HepG2 (cell line): ENCODE results near the gene ANKMY2. TPM values are rescaled to one million over a fixed set of nuclear protein-coding genes. Genes with fewer than 3 reads are reported as not detected.
A peak's percentile ranks its signal among the peaks of the same experiment; 100 is the strongest.

Source experiments
- ARNT ChIP-seq: fragments of 450-650 bp; IDR thresholded peaks from 2 replicates; pipeline ENCODE4 v1.6.1; 2017
- ARNTL ChIP-seq: sonication (generic); formaldehyde crosslinking; IDR thresholded peaks from 2 replicates; pipeline ENCODE4 v1.4.0; 2020; ENCODE audit warnings: mild to moderate bottlenecking, missing genetic modification reagents
- CHD2 ChIP-seq: IDR thresholded peaks from 2 replicates; pipeline ENCODE4 v1.6.1; 2011; ENCODE audit warnings: low read depth, low read length, improper control_type of control experiment
- FIP1L1 ChIP-seq: fragments of 200-400 bp; formaldehyde crosslinking; IDR thresholded peaks from 2 replicates; pipeline ENCODE4 v1.6.1; 2018; ENCODE audit warnings: low read depth, mild to moderate bottlenecking, low read length, moderate library complexity, borderline replicate concordance; ENCODE audit not compliant: insufficient read depth
- HIVEP1 ChIP-seq: sonication (generic); formaldehyde crosslinking; IDR thresholded peaks from 2 replicates; pipeline ENCODE4 v1.4.0; 2020; ENCODE audit warnings: mild to moderate bottlenecking, missing genetic modification reagents
- MED13 ChIP-seq: sonication (generic); formaldehyde crosslinking; IDR thresholded peaks from 2 replicates; pipeline ENCODE4 v1.5.0; 2020; ENCODE audit warnings: missing genetic modification reagents
- NCOA2 ChIP-seq: sonication (generic); formaldehyde crosslinking; IDR thresholded peaks from 2 replicates; pipeline ENCODE4 v1.8.0; 2022; ENCODE audit warnings: inconsistent platforms
- NKX3-1 ChIP-seq: sonication (generic); formaldehyde crosslinking; IDR thresholded peaks from 2 replicates; pipeline ENCODE4 v1.5.0; 2020; ENCODE audit warnings: missing genetic modification reagents
- TSC22D2 ChIP-seq: sonication (generic); formaldehyde crosslinking; IDR thresholded peaks from 2 replicates; pipeline ENCODE4 v1.5.1; 2020; ENCODE audit warnings: missing genetic modification reagents, mild to moderate bottlenecking, borderline replicate concordance
- ZBTB14 ChIP-seq: sonication (generic); formaldehyde crosslinking; IDR thresholded peaks from 2 replicates; pipeline ENCODE4 v1.4.0; 2020; ENCODE audit warnings: missing genetic modification reagents
- ZBTB3 ChIP-seq: sonication (generic); formaldehyde crosslinking; IDR thresholded peaks from 2 replicates; pipeline ENCODE4 v1.4.0; 2020; ENCODE audit warnings: low read depth, mild to moderate bottlenecking, moderate library complexity, missing genetic modification reagents, borderline replicate concordance
- ZC3H13 ChIP-seq: sonication (generic); formaldehyde crosslinking; IDR thresholded peaks from 2 replicates; pipeline ENCODE4 v1.8.1; 2023; ENCODE audit warnings: mild to moderate bottlenecking, missing genetic modification reagents, moderate library complexity
- ZNF326 ChIP-seq: sonication (generic); formaldehyde crosslinking; IDR thresholded peaks from 2 replicates; pipeline ENCODE4 v1.4.0; 2020; ENCODE audit warnings: missing genetic modification reagents, borderline replicate concordance
- ZNF496 ChIP-seq: sonication (generic); formaldehyde crosslinking; IDR thresholded peaks from 2 replicates; pipeline ENCODE4 v1.8.1; 2023; ENCODE audit warnings: mild to moderate bottlenecking, moderate library complexity, missing genetic modification reagents; ENCODE audit not compliant: insufficient replicate concordance
- ZNF577 ChIP-seq: sonication (generic); formaldehyde crosslinking; IDR thresholded peaks from 2 replicates; pipeline ENCODE4 v1.4.0; 2020; ENCODE audit warnings: mild to moderate bottlenecking, low read depth, missing genetic modification reagents, borderline replicate concordance
- ZNF598 ChIP-seq: sonication (generic); formaldehyde crosslinking; IDR thresholded peaks from 2 replicates; pipeline ENCODE4 v1.5.1; 2020; ENCODE audit warnings: mild to moderate bottlenecking, missing genetic modification reagents, borderline replicate concordance
- ZNF749 ChIP-seq: sonication (generic); formaldehyde crosslinking; IDR thresholded peaks from 2 replicates; pipeline ENCODE4 v1.8.0; 2022; ENCODE audit warnings: mild to moderate bottlenecking, missing genetic modification reagents, moderate library complexity, borderline replicate concordance
- ZNF776 ChIP-seq: sonication (generic); formaldehyde crosslinking; IDR thresholded peaks from 2 replicates; pipeline ENCODE4 v1.4.0; 2020; ENCODE audit warnings: mild to moderate bottlenecking, missing genetic modification reagents
- ZNF780A ChIP-seq: sonication (generic); formaldehyde crosslinking; IDR thresholded peaks from 2 replicates; pipeline ENCODE4 v1.8.0; 2022; ENCODE audit warnings: mild to moderate bottlenecking, missing genetic modification reagents, moderate library complexity
- ZNF891 ChIP-seq: sonication (generic); formaldehyde crosslinking; IDR thresholded peaks from 2 replicates; pipeline ENCODE4 v1.5.0; 2020; ENCODE audit warnings: mild to moderate bottlenecking, missing genetic modification reagents
- polyA plus RNA-seq, 8 experiments: library from polyadenylated mRNA; depleted of rRNA in 3 of 8; stranded (reverse) in 7 of 8; unstranded in 1 of 8; fragments of >200 nt; fragmentation: Illumina TruSeq in 4 of 8; extraction: Trizol in 4 of 8; gene quantifications; 2 replicates each; pipeline versions ENCODE4 v1.2.1 to v1.2.3, GENCODE V29; 2011 to 2016; ENCODE audit warnings: low read depth in 4 of 8, missing spikeins in 1 of 8, mixed read lengths in 1 of 8; ENCODE audit not compliant: insufficient read depth in 1 of 8
- total RNA-seq, 5 experiments: library from RNA; depleted of rRNA; stranded (reverse); fragments of >200 nt; fragmentation: Illumina TruSeq; extraction: Trizol; gene quantifications; 2 replicates each; pipeline ENCODE4 v1.2.3, GENCODE V29; 2016; ENCODE audit warnings: low read depth in 1 of 5
- TF ChIP-seq, protein P1 (sequence below): sonication (generic); formaldehyde crosslinking; IDR thresholded peaks from 2 replicates; pipeline ENCODE4 v1.4.0; 2020; ENCODE audit warnings: missing genetic modification reagents
- TF ChIP-seq, protein P2 (sequence below): sonication (generic); formaldehyde crosslinking; IDR thresholded peaks from 2 replicates; pipeline ENCODE4 v1.8.0; 2022; ENCODE audit warnings: mild to moderate bottlenecking, missing genetic modification reagents
- TF ChIP-seq, protein P3 (sequence below): sonication (generic); formaldehyde crosslinking; IDR thresholded peaks from 2 replicates; pipeline ENCODE4 v1.4.0; 2020; ENCODE audit warnings: missing genetic modification reagents, borderline replicate concordance

The ANKMY2 gene
- total and polyA plus RNA-seq, 2 of the 13 experiments (the other 11 are each of a cell fraction or from before 2014, with no cell fraction given), result 12.2 to 21.6 TPM

- TF ChIP-seq ZNF749 (CRISPR knock-in tag) (peak; percentile 49; the same call in 1 of the 2 replicates), ZC3H13 (CRISPR knock-in tag) (peak; percentile 79; the same call in 1 of the 2 replicates), HIVEP1 (0 out of 2 replicates have a peak, but pooled peaks have one; percentile 24), FIP1L1 (no peak), TSC22D2 (CRISPR knock-in tag) (0 out of 2 replicates have a peak, but pooled peaks have one; percentile 19), ZNF496 (CRISPR knock-in tag) (no peak), ARNTL (CRISPR knock-in tag) (peak; percentile 41; the same call in 1 of the 2 replicates), ZBTB14 (CRISPR knock-in tag) (no peak; the same call in 1 of the 2 replicates), ARNT (no peak), ZNF776 (CRISPR knock-in tag) (peak; percentile 89; the same call in 1 of the 2 replicates), ZNF780A (CRISPR knock-in tag) (no peak), MED13 (CRISPR knock-in tag) (no peak), ZNF598 (CRISPR knock-in tag) (peak; percentile 21; the same call in 1 of the 2 replicates), ZBTB3 (CRISPR knock-in tag) (no peak), ZNF577 (CRISPR knock-in tag) (no peak), ZNF326 (CRISPR knock-in tag) (no peak), NKX3-1 (no peak), CHD2 (no peak), ZNF891 (CRISPR knock-in tag) (peak; percentile 70), NCOA2 (CRISPR knock-in tag) (peak; percentile 47)
- TF ChIP-seq, protein P1, sequence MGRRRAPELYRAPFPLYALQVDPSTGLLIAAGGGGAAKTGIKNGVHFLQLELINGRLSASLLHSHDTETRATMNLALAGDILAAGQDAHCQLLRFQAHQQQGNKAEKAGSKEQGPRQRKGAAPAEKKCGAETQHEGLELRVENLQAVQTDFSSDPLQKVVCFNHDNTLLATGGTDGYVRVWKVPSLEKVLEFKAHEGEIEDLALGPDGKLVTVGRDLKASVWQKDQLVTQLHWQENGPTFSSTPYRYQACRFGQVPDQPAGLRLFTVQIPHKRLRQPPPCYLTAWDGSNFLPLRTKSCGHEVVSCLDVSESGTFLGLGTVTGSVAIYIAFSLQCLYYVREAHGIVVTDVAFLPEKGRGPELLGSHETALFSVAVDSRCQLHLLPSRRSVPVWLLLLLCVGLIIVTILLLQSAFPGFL (CRISPR knock-in tag), result no peak
- TF ChIP-seq, protein P2, sequence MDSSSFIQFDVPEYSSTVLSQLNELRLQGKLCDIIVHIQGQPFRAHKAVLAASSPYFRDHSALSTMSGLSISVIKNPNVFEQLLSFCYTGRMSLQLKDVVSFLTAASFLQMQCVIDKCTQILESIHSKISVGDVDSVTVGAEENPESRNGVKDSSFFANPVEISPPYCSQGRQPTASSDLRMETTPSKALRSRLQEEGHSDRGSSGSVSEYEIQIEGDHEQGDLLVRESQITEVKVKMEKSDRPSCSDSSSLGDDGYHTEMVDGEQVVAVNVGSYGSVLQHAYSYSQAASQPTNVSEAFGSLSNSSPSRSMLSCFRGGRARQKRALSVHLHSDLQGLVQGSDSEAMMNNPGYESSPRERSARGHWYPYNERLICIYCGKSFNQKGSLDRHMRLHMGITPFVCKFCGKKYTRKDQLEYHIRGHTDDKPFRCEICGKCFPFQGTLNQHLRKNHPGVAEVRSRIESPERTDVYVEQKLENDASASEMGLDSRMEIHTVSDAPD (CRISPR knock-in tag), result no peak
- TF ChIP-seq, protein P3, sequence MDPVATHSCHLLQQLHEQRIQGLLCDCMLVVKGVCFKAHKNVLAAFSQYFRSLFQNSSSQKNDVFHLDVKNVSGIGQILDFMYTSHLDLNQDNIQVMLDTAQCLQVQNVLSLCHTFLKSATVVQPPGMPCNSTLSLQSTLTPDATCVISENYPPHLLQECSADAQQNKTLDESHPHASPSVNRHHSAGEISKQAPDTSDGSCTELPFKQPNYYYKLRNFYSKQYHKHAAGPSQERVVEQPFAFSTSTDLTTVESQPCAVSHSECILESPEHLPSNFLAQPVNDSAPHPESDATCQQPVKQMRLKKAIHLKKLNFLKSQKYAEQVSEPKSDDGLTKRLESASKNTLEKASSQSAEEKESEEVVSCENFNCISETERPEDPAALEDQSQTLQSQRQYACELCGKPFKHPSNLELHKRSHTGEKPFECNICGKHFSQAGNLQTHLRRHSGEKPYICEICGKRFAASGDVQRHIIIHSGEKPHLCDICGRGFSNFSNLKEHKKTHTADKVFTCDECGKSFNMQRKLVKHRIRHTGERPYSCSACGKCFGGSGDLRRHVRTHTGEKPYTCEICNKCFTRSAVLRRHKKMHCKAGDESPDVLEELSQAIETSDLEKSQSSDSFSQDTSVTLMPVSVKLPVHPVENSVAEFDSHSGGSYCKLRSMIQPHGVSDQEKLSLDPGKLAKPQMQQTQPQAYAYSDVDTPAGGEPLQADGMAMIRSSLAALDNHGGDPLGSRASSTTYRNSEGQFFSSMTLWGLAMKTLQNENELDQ (CRISPR knock-in tag), result 0 out of 2 replicates have a peak, but pooled peaks have one; percentile 50
Measured at GRCh38 chr7:16645593-16646471, at the start of gene ANKMY2, which contains the start of gene BZW2 (continued).
